A549 (cell line): Measurements from ENCODE around the gene ASF1A. TPM values are rescaled to one million over a fixed set of nuclear protein-coding genes. Genes with fewer than 3 reads are reported as not detected.
A peak's percentile ranks its signal among the peaks of the same experiment; 100 is the strongest.

ENCODE experiments used
- ATAC-seq, 2 experiments: fragments of 200-7000 bp in 1 of 2; fragments of >200 bp in 1 of 2; cut with Nextera tagmentation in 1 of 2; cut with Tn5 transposase in 1 of 2; 3 replicates each; pipeline versions ENCODE4 v1.8.0 to v1.9.1; 2018 to 2020; ENCODE audit warnings: mild to moderate bottlenecking in 1 of 2, moderate library complexity in 1 of 2
- CTCF ChIA-PET: fragments of 300-600 bp; sonication (Branson Sonifier 250); formaldehyde crosslinking; extraction: SDS; loops from one replicate; lab custom pipeline; 2021; ENCODE audit warnings: antibody characterized with exemption, inconsistent platforms; lab: Yijun Ruan, JAX
- POLR2A ChIA-PET: fragments of 350-600 bp; formaldehyde crosslinking; extraction: SDS; loops from one replicate; lab custom pipeline; 2021; ENCODE audit warnings: antibody characterized with exemption, inconsistent platforms; lab: Yijun Ruan, JAX
- DNase-seq, 2 experiments: peaks; one replicate each; pipeline versions ENCODE4 v3.0.0 to v3.0.0-alpha.2; 2011 to 2016; ENCODE audit warnings: low read depth in 1 of 2, low spot score in 1 of 2
- FAIRE-seq: peaks from 2 replicates; lab custom pipeline; 2011; peaks lifted over from hg19 to GRCh38; lab: Jason Lieb, UNC
- H3K27ac ChIP-seq, 2 experiments: fragments of >200 bp; sonication (Bioruptor Twin); formaldehyde crosslinking; 3 replicates each; pipeline ENCODE4 v1.5.1; 2016 to 2017
- H3K4me1 ChIP-seq: fragments of >200 bp; sonication (Bioruptor Twin); formaldehyde crosslinking; 3 replicates; pipeline ENCODE4 v1.6.1; 2016
- H3K4me2 ChIP-seq: fragments of >200 bp; sonication (Bioruptor Twin); formaldehyde crosslinking; 3 replicates; pipeline ENCODE4 v1.6.1; 2016
- H3K4me3 ChIP-seq: fragments of >200 bp; sonication (Bioruptor Twin); formaldehyde crosslinking; 3 replicates; pipeline ENCODE4 v1.5.1; 2016
- H3K9me3 ChIP-seq: fragments of >200 bp; sonication (Bioruptor Twin); formaldehyde crosslinking; 3 replicates; pipeline ENCODE4 v1.6.1; 2016
- CBX2 ChIP-seq: fragments of 200-600 bp; sonication (generic); IDR thresholded peaks from 2 replicates; pipeline ENCODE4 v1.6.1; 2016; ENCODE audit warnings: low read depth, mild to moderate bottlenecking, borderline replicate concordance
- CHD2 ChIP-seq: fragments of 150-350 bp; IDR thresholded peaks from 2 replicates; pipeline ENCODE4 v1.6.1; 2014; ENCODE audit warnings: low read length; ENCODE audit not compliant: partially characterized antibody
- CHD4 ChIP-seq: fragments of 200-600 bp; sonication (generic); IDR thresholded peaks from 2 replicates; pipeline ENCODE4 v1.6.1; 2016; ENCODE audit warnings: antibody characterized with exemption, mild to moderate bottlenecking, borderline replicate concordance
- EHMT2 ChIP-seq: fragments of 200-600 bp; sonication (generic); IDR thresholded peaks from 2 replicates; pipeline ENCODE4 v1.6.1; 2016; ENCODE audit warnings: antibody characterized with exemption, low read depth, mild to moderate bottlenecking, moderate library complexity
- ELK1 ChIP-seq: fragments of 150-350 bp; IDR thresholded peaks from 2 replicates; pipeline ENCODE4 v1.6.1; 2014; ENCODE audit warnings: low read depth, mild to moderate bottlenecking, low read length
- EP300 ChIP-seq, 2 experiments: fragments of >200 bp; sonication (Bioruptor Twin); formaldehyde crosslinking; IDR thresholded peaks; 2 replicates in 1 of 2; 3 replicates in 1 of 2; pipeline ENCODE4 v1.6.1; 2016 to 2017
- ESRRA ChIP-seq: fragments of 150-350 bp; IDR thresholded peaks from 2 replicates; pipeline ENCODE4 v1.6.1; 2014; ENCODE audit warnings: mild to moderate bottlenecking, low read length, borderline replicate concordance
- FOSL2 ChIP-seq, 2 experiments: fragments of 450-650 bp in 1 of 2; fragments of >200 bp in 1 of 2; sonication (Bioruptor Twin) in 1 of 2; formaldehyde crosslinking; IDR thresholded peaks; 2 replicates each; pipeline versions ENCODE4 v1.5.0 to v1.6.1; 2016 to 2020; ENCODE audit warnings: mild to moderate bottlenecking in 1 of 2, moderate library complexity in 1 of 2
- FOXS1 ChIP-seq: fragments of 250-450 bp; sonication (Bioruptor Pico); IDR thresholded peaks from 2 replicates; pipeline ENCODE4 v1.5.0; 2020; ENCODE audit warnings: mild to moderate bottlenecking, moderate library complexity
- GATA3 ChIP-seq: IDR thresholded peaks from 2 replicates; pipeline ENCODE4 v1.6.1; 2012; ENCODE audit warnings: borderline replicate concordance
- HES2 ChIP-seq: fragments of >200 bp; sonication (Bioruptor Twin); formaldehyde crosslinking; IDR thresholded peaks from 2 replicates; pipeline ENCODE4 v1.6.1; 2016
- HMGXB4 ChIP-seq: fragments of 250-450 bp; sonication (Bioruptor Pico); IDR thresholded peaks from 2 replicates; pipeline ENCODE4 v1.5.0; 2021; ENCODE audit warnings: mild to moderate bottlenecking, moderate library complexity, borderline replicate concordance
- HOXA7 ChIP-seq: fragments of 250-450 bp; sonication (Bioruptor Pico); IDR thresholded peaks from 2 replicates; pipeline ENCODE4 v1.5.0; 2020; ENCODE audit warnings: mild to moderate bottlenecking, moderate library complexity
- HOXB13 ChIP-seq: fragments of 250-450 bp; sonication (Bioruptor Pico); IDR thresholded peaks from 2 replicates; pipeline ENCODE4 v1.5.0; 2020; ENCODE audit warnings: low read depth, mild to moderate bottlenecking, moderate library complexity
- HOXB5 ChIP-seq: fragments of 250-450 bp; sonication (Bioruptor Pico); IDR thresholded peaks from 2 replicates; pipeline ENCODE4 v1.5.0; 2020; ENCODE audit warnings: mild to moderate bottlenecking, moderate library complexity
- JUNB ChIP-seq: fragments of >200 bp; sonication (Bioruptor Twin); formaldehyde crosslinking; IDR thresholded peaks from 2 replicates; pipeline ENCODE4 v1.6.1; 2016
- KDM1A ChIP-seq: fragments of 200-600 bp; sonication (generic); IDR thresholded peaks from 2 replicates; pipeline ENCODE4 v1.6.1; 2016; ENCODE audit warnings: low read depth, mild to moderate bottlenecking
- MAFK ChIP-seq: fragments of 450-650 bp; IDR thresholded peaks from 2 replicates; pipeline ENCODE4 v1.6.1; 2014; ENCODE audit not compliant: partially characterized antibody
- MAX ChIP-seq: IDR thresholded peaks from 2 replicates; pipeline ENCODE4 v1.6.1; 2012
- MAZ ChIP-seq: fragments of 150-350 bp; IDR thresholded peaks from 2 replicates; pipeline ENCODE4 v1.6.1; 2014; ENCODE audit warnings: antibody characterized with exemption, low read depth, low read length, borderline replicate concordance
- MYC ChIP-seq: IDR thresholded peaks from 2 replicates; pipeline ENCODE4 v1.6.1; 2012; ENCODE audit warnings: mild to moderate bottlenecking, inconsistent platforms, low read length, improper control_type of control experiment, borderline replicate concordance
- NPAS2 ChIP-seq: fragments of 250-450 bp; sonication (Bioruptor Pico); IDR thresholded peaks from 2 replicates; pipeline ENCODE4 v1.8.0; 2022; ENCODE audit warnings: mild to moderate bottlenecking, moderate library complexity, borderline replicate concordance
- PHF8 ChIP-seq: fragments of 200-600 bp; sonication (generic); IDR thresholded peaks from 2 replicates; pipeline ENCODE4 v1.6.1; 2016; ENCODE audit warnings: low read depth, mild to moderate bottlenecking, antibody characterized with exemption, moderate library complexity, borderline replicate concordance
- RAD21 ChIP-seq, 2 experiments: fragments of >200 bp in 1 of 2; sonication (Bioruptor Twin) in 1 of 2; formaldehyde crosslinking in 1 of 2; IDR thresholded peaks in 1 of 2; conservative IDR thresholded peaks in 1 of 2; 2 replicates in 1 of 2; 3 replicates in 1 of 2; pipeline ENCODE4 v1.6.1; 2012 to 2018; ENCODE audit warnings: inconsistent platforms in 1 of 2
- RFX5 ChIP-seq: fragments of 450-650 bp; IDR thresholded peaks from 2 replicates; pipeline ENCODE4 v1.7.1; 2014; ENCODE audit warnings: antibody characterized with exemption, mild to moderate bottlenecking, moderate library complexity
- SREBF2 ChIP-seq: fragments of 450-650 bp; IDR thresholded peaks from 2 replicates; pipeline ENCODE4 v1.6.1; 2014; ENCODE audit warnings: mild to moderate bottlenecking, moderate library complexity
- TP53 ChIP-seq: fragments of 250-450 bp; sonication (Bioruptor Pico); IDR thresholded peaks from 2 replicates; pipeline ENCODE4 v1.5.0; 2021; ENCODE audit warnings: mild to moderate bottlenecking, moderate library complexity
- USF2 ChIP-seq: fragments of 450-650 bp; IDR thresholded peaks from 2 replicates; pipeline ENCODE4 v1.6.1; 2014; ENCODE audit warnings: antibody characterized with exemption
- ZC3H11A ChIP-seq: fragments of 450-650 bp; IDR thresholded peaks from 2 replicates; pipeline ENCODE4 v1.6.1; 2014; ENCODE audit warnings: antibody characterized with exemption, mild to moderate bottlenecking
- ZSCAN20 ChIP-seq: fragments of 250-450 bp; sonication (Bioruptor Pico); IDR thresholded peaks from 2 replicates; pipeline ENCODE4 v1.8.0; 2022; ENCODE audit warnings: mild to moderate bottlenecking, moderate library complexity
- WGBS: methylation state at CpG from one replicate; pipeline ENCODE4 v1.1.6; 2017; ENCODE audit errors: missing lambda C conversion rate; 5-methylcytosine and 5-hydroxymethylcytosine counted together
- polyA plus RNA-seq, 4 experiments: library from polyadenylated mRNA; depleted of rRNA in 3 of 4; stranded (reverse); fragments of >200 nt; fragmentation: RNase III in 1 of 4; extraction: RNeasy Plus Mini Kit Qiagen cat#74134 plus additional on column Dnase treatment in 1 of 4; gene quantifications; 2 replicates in 3 of 4; 3 replicates in 1 of 4; pipeline ENCODE4 v1.2.3, GENCODE V29; 2011 to 2017

ASF1A gene
- polyA plus RNA-seq, 2 of the 4 experiments (the other 2 are of a cell fraction) = 12.2 to 24.6 TPM

GRCh38 chr6:118875672-118876071, 18.3 kb upstream of the ASF1A start (continued):
- no peak for TF ChIP-seq SREBF2
- TF ChIP-seq FOXS1 = no peak

GRCh38 chr6:118876198-118876597, 17.8 kb upstream of the ASF1A start:
- no peak overlapping the region for H3K27ac ChIP-seq
- CTCF ChIA-PET = no interaction called here
- FAIRE-seq = no peak
- TF ChIP-seq MYC (no peak), CBX2 (no peak), FOSL2 (IDR thresholded peaks at IDR 0.05) (no peak), FOSL2 (CRISPR knock-in tag; IDR thresholded peaks at IDR 0.05) (peak; percentile 40; the same call in 1 of the 2 replicates), RFX5 (no peak)
- DNase-seq = peak; percentile 5 to 6
- POLR2A ChIA-PET = no interaction called here
- no peak overlapping the region for H3K4me3 ChIP-seq
- 10% methylated on average over 1 of the region's 1 CpG for WGBS
- peak; percentile 64 to 76; a peak in 3 of 6 replicates for ATAC-seq
- H3K4me1 ChIP-seq = peaks cover 18% of the 10 kb centered on the region
- H3K4me2 ChIP-seq = peak overlapping the region; percentile 59
- H3K9me3 ChIP-seq = no peaks in the 10 kb centered on the region

- Histone ChIP-seq H3K9me3 (no peaks in the 10 kb centered on the region), H3K4me3 (no peak overlapping the region), H3K27ac (0 out of 6 replicates have a peak overlapping the region, but pooled peaks of 1 of the 2 experiments have one; percentile 21), H3K4me2 (peak overlapping the region; percentile 59), H3K4me1 (peaks cover 18% of the 10 kb centered on the region)
- peak in 1 of 2 experiments; percentile 2 for DNase-seq
- no peak for TF ChIP-seq ZC3H11A
- TF ChIP-seq EHMT2 = no peak
- TF ChIP-seq MAX = no peak
- TF ChIP-seq HMGXB4 (CRISPR knock-in tag) = no peak
- no peak for TF ChIP-seq CHD2
- no peak for TF ChIP-seq MAZ
- no peak for TF ChIP-seq MYC
- no peak for TF ChIP-seq RAD21 (conservative IDR thresholded peaks at IDR 0.05 in 1 of 2, IDR thresholded peaks at IDR 0.05 in 1 of 2)
- TF ChIP-seq ESRRA = no peak
- TF ChIP-seq HOXB5 (CRISPR knock-in tag) = no peak
- TF ChIP-seq HOXB13 (CRISPR knock-in tag) = no peak
- TF ChIP-seq SREBF2 = no peak
- TF ChIP-seq HES2 = no peak
- TF ChIP-seq USF2 = no peak
- no peak for TF ChIP-seq ZSCAN20 (CRISPR knock-in tag)
- CTCF ChIA-PET = no interaction called here
- FAIRE-seq = no peak
- POLR2A ChIA-PET = no interaction called here
- peak; percentile 39 to 72; a peak in 4 of 6 replicates for ATAC-seq
Measured at GRCh38 chr6:118876814-118877213, 17.1 kb upstream of the ASF1A start.

GRCh38 chr6:118877806-118878205, 16.1 kb upstream of the ASF1A start:
- no peaks in the 10 kb centered on the region for H3K9me3 ChIP-seq
- WGBS = 81% methylated on average over 2 of the region's 2 CpGs

More at GRCh38 chr6:118877806-118878205, 16.1 kb upstream of the ASF1A start:
- TF ChIP-seq MAZ (no peak), KDM1A (no peak), EP300 (IDR thresholded peaks at IDR 0.05) (no peak), JUNB (no peak), RFX5 (no peak), CHD4 (no peak), HOXA7 (CRISPR knock-in tag) (no peak), RAD21 (conservative IDR thresholded peaks at IDR 0.05 in 1 of 2, IDR thresholded peaks at IDR 0.05 in 1 of 2) (no peak), NPAS2 (CRISPR knock-in tag) (no peak), TP53 (no peak), PHF8 (no peak), ELK1 (no peak), MAFK (no peak), HES2 (no peak), GATA3 (no peak)
- CTCF ChIA-PET = no interaction called here
- POLR2A ChIA-PET = no interaction called here
- no peak for DNase-seq
- H3K27ac ChIP-seq = no peak overlapping the region
- FAIRE-seq = no peak
- no peak overlapping the region for H3K4me3 ChIP-seq
- no peak overlapping the region for H3K4me2 ChIP-seq
- ATAC-seq = no peak
- H3K4me1 ChIP-seq = peaks cover 18% of the 10 kb centered on the region
